Adipose tissue (tissue), 3 donors: ENCODE data around the gene TIGIT. TPM values are rescaled to one million over a fixed set of nuclear protein-coding genes. Genes with fewer than 3 reads are reported as not detected.

Source experiments
- H3K27ac ChIP-seq: one replicate; pipeline ENCODE4 v1.5.1; 2013; ENCODE audit warnings: low read depth, low read length
- WGBS, 3 donors: extraction: QIAGEN DNeasy Blood & Tissue Kit; methylation state at CpG; one replicate each; pipeline ENCODE4 v1.1.7; 2013; 5-methylcytosine and 5-hydroxymethylcytosine counted together
- polyA plus RNA-seq, 3 donors: library from polyadenylated mRNA; stranded (reverse); fragments of 200-250 nt; gene quantifications; one replicate each; pipeline ENCODE4 v1.2.3, GENCODE V29; 2013
- donor health status: healthy with polysubstance abuse.
- donor health status: Bipolar disorder and iron deficiency.
- donor health status: healthy.

Gene TIGIT
- polyA plus RNA-seq, 3 donors, result 0.13 to 0.24 TPM; not detected in 1

DNA sequence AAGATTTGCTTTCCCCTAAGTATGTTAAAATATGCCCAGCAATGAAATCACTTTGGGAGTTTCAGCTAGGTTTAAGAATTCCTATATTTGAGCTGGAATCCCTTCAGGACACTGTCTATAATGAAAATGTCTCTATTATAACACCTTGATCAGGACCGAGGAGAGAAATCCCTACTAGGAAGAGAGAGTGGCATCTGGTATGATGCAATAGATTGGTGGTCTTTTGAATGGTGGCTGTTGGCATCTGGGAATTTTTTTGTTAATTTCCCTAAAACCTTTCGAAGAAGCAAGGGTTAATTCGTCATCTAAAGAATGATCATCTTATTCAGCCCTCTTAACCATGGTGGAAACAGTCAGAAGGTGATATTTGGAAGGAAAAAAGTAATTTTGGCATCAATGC, 43.0 kb downstream of the TIGIT start:
- H3K27ac ChIP-seq, result no peak overlapping the region
- 91 to 92% (median 91%) methylated on average over 3 of the region's 3 CpGs for WGBS, 3 donors

DNA sequence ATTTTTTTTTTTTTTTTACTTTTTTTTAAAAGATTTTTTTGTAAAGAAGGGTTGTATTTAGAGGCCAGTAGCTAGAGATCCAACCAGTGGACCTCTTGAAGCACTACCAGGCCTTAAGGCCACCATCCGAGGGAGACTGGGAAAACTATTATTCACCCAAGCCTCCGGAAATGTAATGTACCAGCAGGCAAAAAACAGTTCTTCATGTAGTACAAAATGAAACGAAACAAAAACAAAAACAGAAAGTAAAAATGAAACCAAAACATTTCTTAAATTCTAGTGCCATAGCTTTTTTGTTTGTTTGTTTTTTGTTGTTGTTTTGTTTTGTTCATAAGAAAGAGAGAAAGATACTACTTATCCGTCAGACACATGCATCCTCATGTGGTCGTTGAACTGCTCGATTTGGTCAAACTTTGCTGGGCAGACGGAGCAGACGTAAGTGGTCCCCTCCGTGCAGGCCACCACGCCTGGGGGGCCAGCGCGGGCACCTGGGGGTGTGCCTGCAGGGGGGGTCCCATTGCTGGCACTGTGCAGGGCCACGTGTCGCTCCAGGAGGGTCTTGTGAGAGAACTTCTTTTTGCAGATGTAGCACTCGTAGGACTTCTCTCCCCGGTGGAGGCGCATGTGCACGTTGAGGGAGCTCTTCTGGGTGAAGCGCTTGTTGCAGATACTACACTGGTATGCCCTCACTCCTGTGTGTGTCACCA, 45.0 kb downstream of the TIGIT start:
- no peak overlapping the region for H3K27ac ChIP-seq
- 94 to 95% (median 95%) methylated on average over 19 of the region's 19 CpGs for WGBS, 3 donors

DNA sequence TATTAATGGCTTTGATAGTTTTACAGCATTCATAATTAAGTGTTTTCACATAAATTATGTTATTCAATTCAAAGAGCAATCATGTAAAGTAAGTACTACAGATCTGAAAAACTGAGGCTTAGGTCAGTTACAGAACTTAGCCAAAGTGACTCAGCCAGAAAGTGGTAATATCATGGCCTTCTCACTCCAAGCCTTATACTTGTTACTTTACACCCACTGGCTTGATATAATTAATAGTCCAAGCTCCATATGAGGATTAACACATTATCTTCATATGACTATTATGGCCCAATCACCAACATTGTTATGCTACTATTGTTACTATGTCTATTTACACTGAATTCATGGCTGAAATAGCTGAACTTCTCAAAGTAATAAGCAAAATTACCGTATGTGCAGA, 50.7 kb downstream of the TIGIT start:
- 89 to 96% (median 92%) methylated on average over 1 of the region's 1 CpG for WGBS, 3 donors
- no peak overlapping the region for H3K27ac ChIP-seq

DNA sequence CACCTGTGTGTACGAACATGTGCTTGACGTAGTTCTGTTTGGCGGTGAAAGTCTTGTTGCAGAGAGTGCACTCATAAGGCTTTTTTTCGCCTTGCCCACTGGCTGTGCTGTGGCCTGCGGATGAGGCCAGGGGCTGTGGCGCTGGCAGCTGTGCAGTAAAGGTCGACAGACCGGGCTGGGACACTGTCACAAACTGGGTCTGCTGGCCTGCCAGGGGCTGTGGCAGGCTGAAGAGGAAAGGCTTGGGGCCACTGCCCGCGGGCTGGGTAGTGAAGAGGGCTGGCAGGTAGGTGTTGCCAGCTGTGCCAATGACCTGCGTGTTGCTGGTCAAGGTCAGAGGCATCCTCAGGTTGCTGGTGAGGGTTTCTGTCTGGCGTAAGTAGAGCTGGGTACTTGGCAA, 56.4 kb downstream of the TIGIT start:
- no peak overlapping the region for H3K27ac ChIP-seq
- WGBS, 3 donors, result 95 to 97% (median 95%) methylated on average over 12 of the region's 12 CpGs

DNA sequence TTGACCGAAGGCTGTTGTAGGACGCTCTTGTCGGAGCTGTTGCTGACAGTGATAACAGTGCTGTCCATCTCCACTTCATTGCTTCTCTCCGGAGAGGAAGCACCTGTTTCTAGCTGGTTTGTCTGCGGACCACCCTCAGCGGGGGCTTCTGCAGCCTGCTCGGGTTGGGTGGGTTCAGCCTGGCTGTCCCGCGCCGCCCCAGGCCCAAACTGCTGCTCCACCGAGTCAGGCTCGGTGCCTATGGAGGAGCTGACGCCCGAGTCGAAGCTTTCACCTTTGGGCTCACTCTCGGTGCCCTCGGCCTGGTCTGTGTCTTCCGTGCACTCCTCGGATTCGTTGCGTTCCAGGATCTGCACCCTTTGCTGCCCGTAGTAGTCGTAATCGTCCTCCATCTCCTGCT, 56.9 kb downstream of the TIGIT start:
- 97 to 99% (median 97%) methylated on average over 24 of the region's 24 CpGs for WGBS, 3 donors

DNA sequence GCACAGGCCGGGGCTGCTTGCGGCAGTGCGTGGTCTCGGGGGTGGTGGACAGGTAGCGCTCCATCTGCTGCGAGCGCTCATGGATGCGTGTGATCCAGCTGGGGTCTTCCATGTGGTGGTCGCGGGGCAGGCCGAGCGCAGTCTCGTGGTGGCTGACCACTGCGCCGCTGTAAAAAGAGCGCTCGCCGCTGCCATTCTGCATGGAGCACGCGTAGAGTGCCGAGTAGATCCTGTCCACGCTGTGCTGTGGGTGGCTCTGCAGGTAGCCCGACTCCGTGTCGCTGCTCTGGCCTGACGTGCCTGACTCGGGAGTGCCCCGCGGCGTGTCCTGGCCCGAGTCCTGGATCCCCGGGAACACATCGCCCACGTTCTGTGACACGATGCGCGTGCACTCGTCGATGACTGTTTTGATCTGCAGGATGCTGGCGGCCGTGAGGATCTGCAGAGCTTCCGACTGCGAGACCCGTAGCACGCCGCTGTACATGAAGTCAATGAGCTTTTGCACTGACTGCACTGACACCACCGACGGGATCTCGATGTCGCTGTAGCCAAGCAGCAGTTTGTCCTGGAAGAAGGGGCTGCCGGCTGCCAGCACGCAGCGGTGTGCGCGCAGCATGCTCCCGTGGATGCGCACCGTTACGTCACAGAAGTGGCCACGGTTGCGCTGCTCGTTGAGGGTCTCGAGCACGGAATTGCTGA, 57.4 kb downstream of the TIGIT start:
- 98% methylated on average over 64 of the region's 64 CpGs for WGBS, 3 donors
- H3K27ac ChIP-seq, result no peak overlapping the region

More for the DNA sequence above, 56.9 kb downstream of the TIGIT start:
- H3K27ac ChIP-seq, result no peak overlapping the region

DNA sequence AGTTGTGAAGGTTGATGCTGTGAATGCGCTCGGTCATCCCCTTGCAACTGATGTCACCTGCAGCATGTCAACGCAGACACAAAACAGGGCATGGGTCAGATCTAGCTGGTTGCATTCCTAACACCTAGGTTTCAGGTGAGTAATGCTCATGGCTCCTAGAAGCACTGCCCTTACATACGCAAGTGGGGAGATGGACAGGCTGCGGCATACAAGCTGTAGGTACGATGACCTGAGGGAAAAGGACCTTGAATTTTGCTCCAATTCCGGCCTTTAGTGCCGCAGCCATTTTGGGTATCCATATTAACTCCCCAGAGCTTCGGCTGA, 58.0 kb downstream of the TIGIT start:
- H3K27ac ChIP-seq, result no peak overlapping the region
- WGBS, 3 donors, result 96 to 98% (median 97%) methylated on average over 9 of the region's 9 CpGs

DNA sequence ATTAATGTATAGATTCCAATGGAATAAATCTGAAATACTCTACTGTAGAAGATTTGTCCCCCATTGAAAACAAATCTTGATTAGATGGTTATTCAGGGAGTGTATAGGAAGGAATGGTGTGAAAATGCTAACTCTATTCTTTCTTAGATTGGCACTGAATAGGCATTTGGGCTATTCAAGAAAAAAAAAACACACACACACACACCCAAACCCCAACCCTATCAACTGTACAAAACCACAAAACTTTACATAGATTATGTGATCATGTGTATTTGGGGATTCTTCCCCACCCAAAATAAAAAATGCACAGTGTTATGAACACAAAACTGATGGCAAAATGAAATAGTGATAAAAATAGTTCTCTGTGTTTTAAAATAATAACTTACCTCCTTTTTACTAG, 61.8 kb downstream of the TIGIT start:
- no peak overlapping the region for H3K27ac ChIP-seq

DNA sequence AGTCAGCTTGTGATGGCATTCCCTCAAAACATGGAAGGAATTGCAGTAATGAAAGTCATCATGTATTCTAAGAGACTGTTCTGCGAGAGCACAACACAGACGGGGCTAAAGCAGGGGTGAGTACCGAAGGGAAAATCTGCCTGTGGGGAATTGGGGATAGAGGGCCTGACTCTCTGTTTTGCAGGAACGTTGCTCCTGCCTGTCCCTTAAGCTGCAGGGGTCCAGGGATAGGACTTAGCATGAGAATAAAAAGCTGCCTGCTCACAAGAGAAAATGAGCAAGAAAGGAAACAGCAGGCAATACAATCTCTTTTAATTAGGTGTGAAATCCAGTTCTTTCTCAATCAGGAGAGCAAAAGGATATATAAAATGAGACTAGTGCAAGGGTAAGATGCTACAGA, 62.2 kb downstream of the TIGIT start:
- 64 to 88% (median 74%) methylated on average over 4 of the region's 4 CpGs for WGBS, 3 donors
- H3K27ac ChIP-seq, result no peak overlapping the region

DNA sequence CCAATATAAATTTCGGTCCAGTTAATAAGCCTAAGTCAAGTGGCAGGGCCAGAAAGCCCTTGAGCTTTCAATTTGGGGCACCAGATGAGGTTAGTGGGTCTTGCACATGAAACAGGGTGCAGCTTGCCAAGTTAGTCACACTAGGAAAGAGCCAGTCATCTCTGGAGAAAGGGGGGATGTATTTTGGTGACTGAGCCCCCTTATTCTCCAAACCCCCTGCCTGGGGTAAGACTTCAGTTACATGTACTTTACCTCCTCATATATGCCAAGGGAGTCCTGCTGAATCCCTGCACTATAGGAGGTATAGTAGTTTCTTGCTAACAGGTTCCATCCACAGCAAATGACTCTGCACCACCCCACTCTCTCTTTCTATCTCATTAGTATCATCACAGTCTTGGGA, 62.7 kb downstream of the TIGIT start:
- WGBS, 3 donors, result 85 to 95% (median 95%) methylated on average over 1 of the region's 1 CpG
- H3K27ac ChIP-seq, result no peak overlapping the region

Other genes with a start within 250 kb of the TIGIT start
- gene CCDC191, start 237.5 kb upstream of the TIGIT start, polyA plus RNA-seq, result 1 to 10 TPM in 2 of 3 donors, under 1 TPM in 1; 0.74 to 2.1 (median 1.2) TPM
- 1 to 10 TPM; 4.2 to 8.4 (median 5.1) TPM for gene QTRT2, start 237.3 kb upstream of the TIGIT start, polyA plus RNA-seq
- not detected for gene DRD3, start 115.0 kb upstream of the TIGIT start, polyA plus RNA-seq
- gene ZNF80, start 56.5 kb upstream of the TIGIT start, polyA plus RNA-seq, result under 1 TPM in 1 of 3 donors, not detected in 2; 0.09 TPM